GM12873 (cell line): ENCODE results near the gene CTNNA2.

Source experiments
- CTCF ChIP-seq: IDR thresholded peaks from 2 replicates; pipeline ENCODE4 v1.5.1; 2012; ENCODE audit warnings: low read depth, mild to moderate bottlenecking, moderate library complexity, low read length, control low read depth; ENCODE audit not compliant: insufficient read depth; ENCODE audit errors: missing control alignments

Gene CTNNA2

GRCh38 chr2:80410346-80410745 lies 897.5 kb downstream of the CTNNA2 start:
- no peak for TF ChIP-seq CTCF

- no peak for TF ChIP-seq CTCF
Measured at GRCh38 chr2:80413136-80413535, 900.3 kb downstream of the CTNNA2 start.

GRCh38 chr2:80417737-80418136 lies 904.9 kb downstream of the CTNNA2 start:
- TF ChIP-seq CTCF = no peak

GRCh38 chr2:80420530-80421208 lies 907.8 kb downstream of the CTNNA2 start:
- no peak for TF ChIP-seq CTCF

GRCh38 chr2:80429251-80429650 lies 916.4 kb downstream of the CTNNA2 start:
- TF ChIP-seq CTCF = no peak

GRCh38 chr2:80437959-80438358 lies 925.1 kb downstream of the CTNNA2 start:
- no peak for TF ChIP-seq CTCF

GRCh38 chr2:80438686-80439085 lies 925.8 kb downstream of the CTNNA2 start:
- no peak for TF ChIP-seq CTCF
